HG03108 (cell line): Measurements from ENCODE around the gene MORN2.
"Not testable (repeated sequence)": the region's sequence is repeated elsewhere in the genome, so short reads cannot be mapped to it uniquely, and the experiment has no call there.

Experiments
- ATAC-seq: cut with Tn5 transposase; IDR thresholded peaks from one replicate; pipeline ENCODE4 v1.9.1; 2021; ENCODE audit warnings: moderate library complexity; ENCODE audit not compliant: unreplicated experiment

Gene MORN2

DNA sequence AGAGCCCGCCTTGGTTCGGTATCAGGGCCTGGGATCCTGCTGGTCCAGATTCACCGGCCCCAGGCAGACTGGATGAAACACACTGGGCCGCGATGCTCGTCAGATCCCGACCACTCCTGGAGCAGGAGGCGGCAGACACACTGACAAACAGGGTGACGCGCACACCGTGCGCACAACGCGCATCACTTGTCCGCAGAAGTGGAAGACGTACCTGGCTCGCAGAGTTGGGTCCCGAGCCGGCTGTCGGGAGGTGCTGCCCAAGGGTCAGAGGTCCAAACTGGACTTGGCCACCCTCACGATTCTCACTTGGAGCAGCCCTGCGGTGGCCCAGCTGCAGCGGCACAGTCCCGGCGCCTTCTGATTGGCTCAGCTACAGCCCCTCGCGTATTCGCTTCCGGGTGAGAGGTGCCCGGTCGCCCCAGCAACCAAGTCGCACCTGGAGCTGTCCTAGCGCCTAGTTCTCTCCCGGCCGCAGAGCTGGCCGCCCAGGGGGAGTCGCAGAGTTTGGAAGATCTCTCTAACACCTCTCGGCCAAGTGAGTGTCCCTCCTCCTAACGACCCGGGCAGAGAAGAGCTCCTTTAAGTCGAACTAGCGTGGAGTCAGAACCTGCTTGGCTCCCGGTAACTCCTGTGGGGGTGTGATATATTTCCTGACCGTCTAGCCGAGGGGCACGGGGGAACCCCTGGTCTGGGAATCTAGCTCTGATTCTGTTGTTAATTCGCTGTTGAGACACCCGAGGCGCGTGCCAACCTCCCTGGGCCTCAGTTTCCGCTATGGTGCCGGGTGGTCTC is at the start of gene MORN2, which contains the start of gene DHX57:
Gene MORN2 (plus strand): TSS at position 401 of the 792 bp plus-strand sequence.
Gene DHX57 (minus strand): TSS at position 359 of the 792 bp plus-strand sequence. CDS start 7,529 bp downstream, outside the sequence.
- peak; percentile 100 for ATAC-seq

- ATAC-seq = not testable (repeated sequence)
Measured at GRCh38 chr2:38827539-38828145, 48.1 kb upstream of the MORN2 start.

GRCh38 chr2:38828460-38828859 is 47.3 kb upstream of the MORN2 start:
- no peak for ATAC-seq

DNA sequence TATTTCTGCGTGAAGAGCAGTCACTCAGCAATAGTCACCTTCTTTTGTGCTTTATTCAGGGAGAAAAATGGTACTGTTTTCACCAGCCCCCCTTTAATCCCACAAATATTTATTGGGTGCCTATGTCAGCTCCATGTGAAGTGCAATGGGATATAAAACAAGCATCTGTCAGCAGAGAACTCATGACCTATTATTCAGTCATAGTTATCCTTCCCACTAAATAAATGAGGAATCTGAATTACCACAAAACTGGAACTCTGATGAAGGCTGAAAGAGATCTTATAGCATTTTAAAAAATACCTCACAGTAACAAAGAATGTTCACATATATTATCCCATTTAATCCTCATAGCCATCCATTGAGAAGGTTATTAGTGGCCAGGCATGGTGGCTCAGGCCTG is 45.8 kb upstream of the MORN2 start:
- ATAC-seq = no peak

DNA sequence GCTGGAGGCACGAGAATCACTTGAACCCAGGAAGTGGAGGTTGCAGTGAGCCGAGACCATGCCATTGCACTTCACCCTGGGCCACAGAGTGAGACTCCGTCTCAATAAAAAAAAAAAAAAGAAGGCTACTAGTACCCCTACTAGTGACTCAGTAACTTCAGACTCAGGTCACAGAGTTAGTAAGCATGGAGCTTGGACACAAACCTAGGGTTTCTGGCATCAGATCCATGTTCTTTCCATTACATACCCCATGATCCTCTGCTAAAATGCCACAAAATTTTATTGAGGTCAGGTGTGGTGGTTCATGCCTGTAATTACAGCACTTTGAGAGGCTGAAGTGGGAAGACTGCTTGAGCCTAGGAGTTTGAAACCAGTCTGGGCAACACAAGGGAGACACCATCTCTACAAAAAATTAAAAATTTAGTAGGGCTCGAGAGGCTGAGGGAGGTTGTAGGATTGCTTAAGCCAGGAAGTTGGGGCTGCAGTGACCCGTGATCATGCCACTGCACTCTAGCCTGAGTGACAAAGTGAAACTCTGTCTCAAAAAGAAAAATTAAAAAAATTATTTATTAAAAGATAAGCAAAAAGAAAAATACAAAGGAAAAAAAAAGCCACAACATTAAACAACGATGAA is 45.1 kb upstream of the MORN2 start:
- ATAC-seq = no peak

DNA sequence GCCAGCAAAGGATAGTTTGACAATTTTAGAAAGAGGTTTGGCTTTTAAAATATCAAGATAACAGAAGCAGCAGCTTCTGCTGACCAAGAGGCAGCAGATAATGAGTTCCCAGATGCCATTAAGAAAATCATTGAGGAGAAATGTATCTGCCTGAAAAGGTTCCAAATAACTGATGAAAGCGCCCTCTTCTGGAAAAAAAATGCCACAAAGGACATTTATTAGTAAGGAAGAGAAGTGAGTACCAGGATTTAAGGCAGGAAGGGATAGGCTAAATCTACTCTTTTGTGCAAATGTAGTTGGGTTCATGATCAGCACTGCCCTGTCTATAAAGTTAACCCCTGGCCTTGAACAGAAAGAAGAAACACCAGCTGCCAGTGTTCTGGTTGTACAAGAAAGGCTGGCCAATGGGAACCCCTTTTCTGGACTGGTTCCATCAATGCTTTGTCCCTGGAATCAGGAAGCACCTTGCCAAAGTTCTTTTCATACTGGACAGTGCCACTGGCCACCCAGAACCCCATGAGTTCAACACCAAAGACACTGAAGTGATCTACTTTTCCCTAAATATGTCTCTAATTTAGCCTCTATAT is 40.7 kb upstream of the MORN2 start:
- ATAC-seq = no peak

DNA sequence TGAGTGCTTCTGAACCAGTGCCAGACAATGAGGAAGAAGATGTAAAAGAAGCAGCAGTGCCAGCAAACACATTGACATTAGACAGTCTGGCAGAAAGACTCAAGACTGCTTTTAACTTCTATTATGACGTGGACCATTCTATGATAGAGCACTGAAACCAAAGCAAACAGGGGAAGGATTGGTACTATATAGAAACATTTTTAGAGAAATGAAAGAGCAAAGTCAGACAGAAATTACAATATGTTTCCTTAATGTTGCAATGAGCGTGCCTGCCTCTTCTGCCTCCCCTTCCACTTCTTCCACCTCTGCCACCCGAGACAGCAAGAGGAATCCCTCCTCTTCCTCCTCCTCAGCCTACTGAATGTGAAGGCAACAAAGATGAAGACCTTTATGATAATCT is 39.8 kb upstream of the MORN2 start:
- peak; percentile 95 for ATAC-seq

- ATAC-seq = no peak
Measured at GRCh38 chr2:38836791-38837190, 39.0 kb upstream of the MORN2 start.

- ATAC-seq = peak; percentile 84
Measured at GRCh38 chr2:38850045-38850444, 25.7 kb upstream of the MORN2 start.

DNA sequence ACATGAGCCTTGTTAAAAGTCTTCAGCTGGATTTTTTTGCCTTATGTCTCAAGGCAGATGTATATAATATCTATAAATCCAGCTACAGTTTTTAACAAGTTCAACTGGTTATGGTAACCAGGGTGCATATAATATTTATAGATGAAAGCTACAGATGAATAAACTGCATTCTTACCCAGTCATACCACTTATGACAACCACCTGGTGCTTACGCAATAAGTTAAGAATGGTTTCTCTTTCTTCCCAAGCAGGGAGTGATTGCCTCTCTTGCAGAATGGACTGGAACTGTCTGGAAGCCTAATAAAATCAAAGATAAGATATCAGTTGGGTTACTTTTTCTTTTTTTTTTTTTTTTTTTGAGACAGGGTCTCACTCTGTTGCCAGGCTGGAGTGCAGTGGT is 19.6 kb upstream of the MORN2 start:
- ATAC-seq = no peak

GRCh38 chr2:38862476-38862875 is 13.3 kb upstream of the MORN2 start:
- no peak for ATAC-seq

DNA sequence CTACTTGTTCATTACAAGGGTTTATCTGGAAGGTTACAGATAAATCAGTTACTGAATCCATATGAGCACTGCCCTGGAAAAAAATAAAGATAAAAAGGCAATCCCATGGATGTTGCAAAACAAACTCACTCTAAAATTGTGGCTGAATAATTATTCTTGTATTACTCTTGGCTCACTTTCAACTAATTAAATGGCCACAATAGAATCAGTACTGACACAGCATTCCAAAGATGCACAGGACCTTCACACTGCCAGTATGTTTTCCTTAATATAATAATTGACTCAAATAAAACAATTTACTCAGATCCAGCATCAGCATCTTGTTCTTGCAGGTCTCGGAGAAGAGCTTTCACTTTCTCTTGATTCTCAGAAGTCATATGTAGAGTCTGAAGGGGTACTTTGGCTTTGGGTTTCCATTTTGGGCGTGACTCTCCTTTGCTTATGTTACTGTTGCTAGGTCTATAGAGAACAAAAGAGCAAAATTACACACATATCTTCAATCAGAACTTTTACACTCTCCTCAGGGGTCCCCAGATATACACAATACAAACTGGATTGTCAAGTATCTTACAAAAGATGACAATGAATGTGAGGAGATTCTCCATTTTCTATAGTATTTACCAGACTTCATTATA is 12.6 kb upstream of the MORN2 start:
- ATAC-seq = no peak

DNA sequence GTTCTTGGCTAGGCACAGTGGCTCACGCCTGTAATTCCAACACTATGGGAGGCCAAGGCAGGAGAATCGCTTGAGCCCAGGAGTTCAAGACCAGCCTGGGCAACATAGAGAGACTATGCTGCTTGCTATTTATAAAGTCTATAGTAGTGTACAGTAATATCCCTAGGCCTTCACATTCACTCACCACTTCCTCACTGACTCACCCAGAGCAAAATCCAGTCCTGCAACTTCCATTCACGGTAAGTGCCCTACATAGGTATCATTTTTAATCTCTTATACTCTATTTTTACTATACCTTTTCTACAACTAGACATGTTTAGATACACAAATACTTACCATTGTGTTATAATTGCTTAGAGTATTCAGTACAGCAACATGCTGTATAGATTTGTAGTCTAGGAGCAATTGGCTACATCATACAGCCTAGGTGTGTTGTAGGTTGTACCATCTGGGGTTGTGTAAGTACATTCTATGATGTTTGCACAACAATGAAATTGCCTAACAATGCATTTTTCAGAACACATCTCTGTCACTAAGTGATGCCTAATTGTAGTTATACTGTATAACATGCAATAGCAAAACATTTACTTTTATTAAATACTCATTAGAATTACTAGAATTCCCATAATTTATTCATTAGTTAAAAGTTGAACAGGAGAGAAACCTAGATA is 8.9 kb upstream of the MORN2 start:
- ATAC-seq = no peak

DNA sequence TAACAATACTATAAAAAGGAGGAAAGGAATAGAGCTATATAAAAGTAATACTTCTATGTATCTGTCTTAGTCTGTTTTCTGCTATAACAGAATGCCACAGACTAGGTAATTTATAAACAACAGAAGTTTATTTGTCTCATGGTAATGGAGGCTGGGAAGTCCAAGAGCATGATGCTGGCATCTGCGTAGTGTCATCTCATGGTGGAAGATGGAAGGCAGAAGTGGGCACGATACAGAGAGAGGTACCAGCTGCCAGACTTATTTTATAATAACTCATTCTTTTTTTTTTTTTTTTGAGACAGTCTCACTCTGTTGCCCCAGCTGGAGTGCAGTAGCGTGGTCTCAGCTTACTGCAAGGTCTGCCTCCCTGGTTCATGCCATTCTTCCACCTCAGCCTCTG is 4.3 kb upstream of the MORN2 start:
- no peak for ATAC-seq

GRCh38 chr2:38873763-38874162 is 2.0 kb upstream of the MORN2 start:
- no peak for ATAC-seq

- no peak for ATAC-seq
Measured at GRCh38 chr2:38875227-38875575, 575 bp upstream of the MORN2 start.

GRCh38 chr2:38876407-38876806 is 631 bp downstream of the MORN2 start:
- no peak for ATAC-seq

DNA sequence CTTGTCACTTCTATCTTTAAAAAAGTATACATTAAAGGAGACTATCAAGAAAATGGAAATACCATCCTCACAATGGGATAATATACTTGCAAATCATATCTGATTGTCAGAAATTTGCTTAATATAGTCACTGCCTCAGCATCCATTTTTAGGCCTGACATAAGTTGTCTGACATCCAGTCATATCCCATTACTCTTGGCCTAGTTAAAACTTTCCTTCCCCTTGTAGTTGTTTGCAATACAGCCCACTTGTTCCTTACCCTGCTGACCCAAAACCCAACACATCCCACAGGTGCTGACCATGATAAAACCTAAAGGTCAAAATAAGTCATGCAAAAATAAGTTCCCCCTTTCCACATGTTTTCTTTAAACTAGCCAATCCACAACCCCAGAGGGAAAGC is 10.3 kb downstream of the MORN2 start:
- ATAC-seq = no peak

DNA sequence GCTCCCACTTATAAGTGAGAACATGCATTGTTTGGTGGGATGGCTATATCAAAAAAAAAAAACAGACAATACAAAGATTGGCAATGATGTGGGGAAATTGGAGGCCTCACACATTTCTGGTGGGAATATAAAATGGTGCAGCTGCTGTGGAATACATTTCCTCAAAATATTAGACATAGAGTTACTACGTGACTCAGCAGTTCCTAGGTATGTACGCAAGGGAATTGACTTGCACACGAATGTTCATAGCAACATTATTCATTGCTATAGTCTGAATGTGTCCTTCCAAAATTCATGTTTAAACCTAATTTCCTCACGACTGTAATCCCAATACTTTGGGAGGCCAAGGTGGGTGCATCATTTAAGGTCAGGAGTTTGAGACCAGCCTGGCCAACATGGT is 11.6 kb downstream of the MORN2 start:
- no peak for ATAC-seq

DNA sequence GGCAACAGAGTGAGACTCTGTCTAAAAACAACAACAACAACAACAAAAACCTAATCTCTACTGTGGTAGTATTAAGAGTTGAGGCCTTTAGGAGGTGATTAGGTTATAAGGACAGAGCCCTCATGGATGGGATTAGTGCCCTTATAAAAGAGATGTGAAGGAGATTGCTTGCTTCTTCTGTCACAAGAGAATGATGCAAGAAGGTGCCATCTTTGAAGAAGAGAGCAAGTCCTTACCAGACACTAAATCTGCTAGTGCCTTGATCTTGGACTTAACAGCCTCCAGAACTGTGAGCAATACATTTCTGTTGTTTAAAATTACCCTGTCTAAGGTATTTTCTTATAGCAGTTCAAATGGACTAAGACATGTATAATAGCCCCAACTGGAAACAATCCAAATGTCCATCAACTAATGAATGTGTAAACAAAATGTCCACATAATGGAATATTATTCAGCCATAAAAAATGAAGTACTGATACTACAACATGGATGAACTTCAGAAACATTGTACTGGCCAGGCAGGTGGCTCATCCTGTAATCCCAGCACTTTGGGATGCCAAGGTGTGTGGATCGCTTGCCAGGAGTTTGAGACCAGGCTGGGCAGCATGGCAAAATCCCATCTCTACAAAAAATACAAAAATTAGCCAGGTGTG is 12.3 kb downstream of the MORN2 start:
- ATAC-seq = no peak
